ENCODE measurements around the gene SRRM4. TPM values are rescaled to one million over a fixed set of nuclear protein-coding genes. Genes with fewer than 3 reads are reported as not detected.

The SRRM4 gene
- total and polyA plus RNA-seq, 12 donors, result 0.06 to 0.49 (median 0.29) TPM

GRCh38 chr12:119014368-119014767, 33.0 kb downstream of the SRRM4 start:
- no peaks in the 10 kb centered on the region for H3K4me1 ChIP-seq
- H3K27ac ChIP-seq, result no peak overlapping the region
- no peak for ATAC-seq
- no peak for TF ChIP-seq CTCF (IDR thresholded peaks at IDR 0.05)
- WGBS, 2 donors, result 65 to 79% methylated on average over 1 of the region's 1 CpG
- peaks cover 0 to 19% (median 0%) of the 10 kb centered on the region in 11 donors for H3K9me3 ChIP-seq
- DNase-seq, result no peak
- H3K4me3 ChIP-seq, result no peak overlapping the region
- peaks cover 0 to 63% (median 37%) of the 10 kb centered on the region in 7 donors for H3K27me3 ChIP-seq
- intact Hi-C loops (cut with DNase I), result no loop called here
- H3K36me3 ChIP-seq, result no peaks in the 10 kb centered on the region

GRCh38 chr12:119016715-119017114, 35.4 kb downstream of the SRRM4 start:
- intact Hi-C loops (cut with DNase I), result no loop called here
- no peak overlapping the region for H3K27ac ChIP-seq
- ATAC-seq (no peak), DNase-seq (no peak)
- no peaks in the 10 kb centered on the region for H3K36me3 ChIP-seq
- TF ChIP-seq CTCF (IDR thresholded peaks at IDR 0.05), result no peak
- H3K4me1 ChIP-seq, result no peaks in the 10 kb centered on the region
- no peak overlapping the region for H3K4me3 ChIP-seq
- H3K27me3 ChIP-seq, result peaks cover 0 to 60% (median 40%) of the 10 kb centered on the region in 7 donors
- H3K9me3 ChIP-seq, result peaks cover 0 to 4% (median 0%) of the 10 kb centered on the region in 11 donors
- WGBS, 2 donors, result 47 to 48% methylated on average over 2 of the region's 2 CpGs

- H3K4me3 ChIP-seq, result no peak overlapping the region
- intact Hi-C loops (cut with DNase I), result no loop called here
- H3K36me3 ChIP-seq, result no peaks in the 10 kb centered on the region
- WGBS, 2 donors, result 14 to 23% methylated on average over 3 of the region's 3 CpGs
- H3K9me3 ChIP-seq, result peaks cover 0 to 7% (median 0%) of the 10 kb centered on the region in 11 donors
- no peak for TF ChIP-seq CTCF (IDR thresholded peaks at IDR 0.05)
- ATAC-seq (no peak), DNase-seq (no peak)
- no peak overlapping the region for H3K27ac ChIP-seq
- H3K4me1 ChIP-seq, result no peaks in the 10 kb centered on the region
- peaks cover 0 to 56% (median 27%) of the 10 kb centered on the region in 7 donors for H3K27me3 ChIP-seq
Observed at GRCh38 chr12:119019166-119019565, 37.8 kb downstream of the SRRM4 start.

GRCh38 chr12:119020406-119021360, 39.3 kb downstream of the SRRM4 start:
- Histone ChIP-seq H3K27me3 (peaks cover 0 to 51% (median 27%) of the 10 kb centered on the region in 7 donors), H3K4me1 (no peaks in the 10 kb centered on the region)
- TF ChIP-seq CTCF (IDR thresholded peaks at IDR 0.05), result peak; percentile 8 to 62 (median 49)

More at GRCh38 chr12:119020406-119021360, 39.3 kb downstream of the SRRM4 start:
- intact Hi-C loops (cut with DNase I), result loop anchor here in 1 of 10 donors (2.0 kb wide), 1 partner anchor 64 kb away; no protein-coding TSS in a partner anchor
- 11 to 15% methylated on average over 21 of the region's 21 CpGs for WGBS, 2 donors
- DNase-seq, result peak; percentile 30 to 57
- H3K4me3 ChIP-seq, result no peak overlapping the region
- no peak overlapping the region for H3K27ac ChIP-seq
- H3K9me3 ChIP-seq, result peaks cover 0 to 7% (median 0%) of the 10 kb centered on the region in 11 donors
- peak in 2 of 8 donors; percentile 35 to 70 for ATAC-seq
- no peaks in the 10 kb centered on the region for H3K36me3 ChIP-seq

All from heart right ventricle (tissue), 16 donors.